KG1 (cell line): ENCODE measurements around the gene DCUN1D2.
"Not testable (repeated sequence)": the region's sequence is repeated elsewhere in the genome, so short reads cannot be mapped to it uniquely, and the experiment has no call there.

Experiments
- DNase-seq: peaks from one replicate; lab custom pipeline; 2025; lab: John Stamatoyannopoulos, UW

The DCUN1D2 gene

GRCh38 chr13:113445791-113446487 is 44.6 kb downstream of the DCUN1D2 start:
- no peak for DNase-seq

- DNase-seq, result no peak
Measured at GRCh38 chr13:113443991-113444390, 46.5 kb downstream of the DCUN1D2 start.

GRCh38 chr13:113442985-113443362 is 47.5 kb downstream of the DCUN1D2 start:
- DNase-seq, result no peak

GRCh38 chr13:113442354-113442984 is 48.0 kb downstream of the DCUN1D2 start:
- no peak for DNase-seq

GRCh38 chr13:113441661-113442060 is 48.9 kb downstream of the DCUN1D2 start:
- DNase-seq, result no peak

- DNase-seq, result no peak
Measured at GRCh38 chr13:113437408-113438010, 53.0 kb downstream of the DCUN1D2 start.

- DNase-seq, result not testable (repeated sequence)
Measured at GRCh38 chr13:113436866-113437265, 53.6 kb downstream of the DCUN1D2 start.

GRCh38 chr13:113435907-113436306 is 54.6 kb downstream of the DCUN1D2 start:
- not testable (repeated sequence) for DNase-seq

GRCh38 chr13:113433391-113433916 is 57.1 kb downstream of the DCUN1D2 start:
- no peak for DNase-seq

GRCh38 chr13:113432506-113433270 is 57.8 kb downstream of the DCUN1D2 start:
- DNase-seq, result no peak

GRCh38 chr13:113431171-113431570 is 59.3 kb downstream of the DCUN1D2 start:
- no peak for DNase-seq

- no peak for DNase-seq
Measured at GRCh38 chr13:113430378-113431110, 60.0 kb downstream of the DCUN1D2 start.

- DNase-seq, result no peak
Measured at GRCh38 chr13:113429608-113429985, 60.9 kb downstream of the DCUN1D2 start.

- no peak for DNase-seq
Measured at GRCh38 chr13:113428871-113429607, 61.5 kb downstream of the DCUN1D2 start.

GRCh38 chr13:113428469-113428865 is 62.0 kb downstream of the DCUN1D2 start:
- no peak for DNase-seq

GRCh38 chr13:113427562-113428468 is 62.7 kb downstream of the DCUN1D2 start:
- DNase-seq, result no peak

- DNase-seq, result no peak
Measured at GRCh38 chr13:113426591-113426986, 63.9 kb downstream of the DCUN1D2 start.

GRCh38 chr13:113425941-113426590 is 64.4 kb downstream of the DCUN1D2 start:
- no peak for DNase-seq

- no peak for DNase-seq
Measured at GRCh38 chr13:113423520-113424163, 66.9 kb downstream of the DCUN1D2 start.
